Panc1 (cell line): ENCODE data around the gene FYN. TPM values are rescaled to one million over a fixed set of nuclear protein-coding genes. Genes with fewer than 3 reads are reported as not detected.
A peak's percentile ranks its signal among the peaks of the same experiment; 100 is the strongest.

Experiments
- ATAC-seq: fragments of 200-7000 bp; cut with Tn5 transposase; 2 replicates; pipeline ENCODE4 v1.9.1; 2020; ENCODE audit warnings: mild to moderate bottlenecking, moderate library complexity
- BruUV-seq: library from RNA; stranded (reverse); fragments of 400-500 nt; replicated peaks from 2 replicates; lab custom pipeline; 2021; lab: Mats Ljungman, UMichigan
- CTCF ChIA-PET: fragments of 300-600 bp; sonication (Branson Sonifier 250); formaldehyde crosslinking; loops from one replicate; lab custom pipeline; 2022; ENCODE audit warnings: antibody characterized with exemption; lab: Charles Lee
- POLR2A ChIA-PET: fragments of 300-600 bp; sonication (Branson Sonifier 250); formaldehyde crosslinking; loops from one replicate; lab custom pipeline; 2022; ENCODE audit warnings: antibody characterized with exemption; lab: Charles Lee
- DNase-seq: peaks from one replicate; pipeline ENCODE4 v3.0.0-alpha.2; 2010; ENCODE audit warnings: low read depth, low spot score
- H3K27ac ChIP-seq: 2 replicates; pipeline ENCODE4 v1.5.1; 2011; ENCODE audit warnings: mild to moderate bottlenecking, low read length, inconsistent platforms
- H3K27me3 ChIP-seq: fragments of 200-500 bp; sonication (Bioruptor generic); 2 replicates; pipeline ENCODE4 v1.6.0; 2014; ENCODE audit warnings: low read length, inconsistent platforms; ENCODE audit not compliant: control insufficient read depth, insufficient read depth
- H3K36me3 ChIP-seq: fragments of 200-500 bp; sonication (Bioruptor generic); 2 replicates; pipeline ENCODE4 v1.5.1; 2014; ENCODE audit warnings: inconsistent platforms, mild to moderate bottlenecking, low read length, moderate library complexity; ENCODE audit not compliant: control insufficient read depth, insufficient read depth
- H3K4me1 ChIP-seq: 2 replicates; pipeline ENCODE4 v1.5.1; 2011; ENCODE audit warnings: inconsistent platforms, mild to moderate bottlenecking, low read length, moderate library complexity; ENCODE audit not compliant: control insufficient read depth, insufficient read depth
- H3K4me3 ChIP-seq, 2 experiments: 2 replicates each; pipeline ENCODE4 v1.5.1; 2011 to 2012; ENCODE audit warnings: low read depth in 2 of 2, low read length in 2 of 2, mild to moderate bottlenecking in 2 of 2, inconsistent platforms in 1 of 2, moderate library complexity in 1 of 2
- H3K9me3 ChIP-seq: fragments of 200-500 bp; sonication (Bioruptor generic); 2 replicates; pipeline ENCODE4 v1.5.1; 2014; ENCODE audit warnings: low read depth, mild to moderate bottlenecking, inconsistent platforms, low read length, moderate library complexity; ENCODE audit not compliant: control insufficient read depth, insufficient read depth
- CTCF ChIP-seq: fragments of 450-650 bp; IDR thresholded peaks from 2 replicates; pipeline ENCODE4 v1.5.1; 2017; ENCODE audit warnings: mild to moderate bottlenecking
- POLR2AphosphoS5 ChIP-seq: IDR thresholded peaks from 2 replicates; pipeline ENCODE4 v1.6.1; 2012; ENCODE audit warnings: mild to moderate bottlenecking, low read depth, low read length, moderate library complexity
- REST ChIP-seq, 2 experiments: IDR thresholded peaks; 2 replicates each; pipeline ENCODE4 v1.6.1; 2011 to 2012; ENCODE audit warnings: low read depth in 2 of 2, control low read depth in 1 of 2, low read length in 1 of 2, mild to moderate bottlenecking in 1 of 2, moderate library complexity in 1 of 2; ENCODE audit not compliant: insufficient read depth in 1 of 2
- SIN3A ChIP-seq: IDR thresholded peaks from 2 replicates; pipeline ENCODE4 v1.6.1; 2012; ENCODE audit warnings: low read depth, mild to moderate bottlenecking, low read length, moderate library complexity, borderline replicate concordance; ENCODE audit not compliant: insufficient read depth
- TCF7L2 ChIP-seq: IDR thresholded peaks from 2 replicates; pipeline ENCODE4 v1.6.1; 2011; ENCODE audit warnings: mild to moderate bottlenecking, low read depth, low read length, inconsistent platforms
- in situ Hi-C: cut with HindIII; loops from 2 replicates; pipeline ENCODE4 v1.10.0; 2016; ENCODE audit warnings: low sequenced_read_pairs, low pct_unique_long_range_greater_than_20kb
- intact Hi-C: fragments of 100-400 bp; cut with micrococcal nuclease; formaldehyde crosslinking; loops from one replicate; pipeline ENCODE4 v1.10.0; 2022; ENCODE audit not compliant: unreplicated experiment
- total RNA-seq: library from RNA; stranded (reverse); gene quantifications from one replicate; pipeline ENCODE4 v1.2.1, GENCODE V29; 2021; ENCODE audit not compliant: unreplicated experiment

Gene FYN
- total RNA-seq, 1 experiment from 2014 or later: 4.2 TPM

GRCh38 chr6:111663692-111664564 is 209.3 kb downstream of the FYN start:
- Histone ChIP-seq H3K36me3 (no peaks in the 10 kb centered on the region), H3K27me3 (no peaks in the 10 kb centered on the region), H3K4me1 (peaks cover 14% of the 10 kb centered on the region), H3K4me3 (no peak overlapping the region), H3K9me3 (no peaks in the 10 kb centered on the region), H3K27ac (no peak overlapping the region)
- intact Hi-C loops (no loop called here), in situ Hi-C loops (no loop called here)
- POLR2A ChIA-PET: no interaction called here
- DNase-seq (no peak), ATAC-seq (no peak)
- TF ChIP-seq CTCF: no peak
- TF ChIP-seq POLR2AphosphoS5: no peak
- TF ChIP-seq SIN3A: no peak
- no peak for TF ChIP-seq REST (IDR thresholded peaks at IDR 0.05; ENCODE audit: insufficient read depth in 1 of 2, low read depth in 2 of 2, low read length in 1 of 2)
- no peak for TF ChIP-seq TCF7L2
- CTCF ChIA-PET: interaction anchor here (0.6 kb wide), 1 partner anchor 622 kb away, joined by 5 read pairs; no protein-coding TSS in a partner anchor
- no TSS peak for BruUV-seq

GRCh38 chr6:111662794-111663593 is 210.3 kb downstream of the FYN start:
- Histone ChIP-seq H3K27me3 (no peaks in the 10 kb centered on the region), H3K4me3 (no peak overlapping the region), H3K4me1 (peaks cover 14% of the 10 kb centered on the region), H3K36me3 (no peaks in the 10 kb centered on the region), H3K9me3 (no peaks in the 10 kb centered on the region), H3K27ac (no peak overlapping the region)
- no TSS peak for BruUV-seq
- POLR2A ChIA-PET: no interaction called here
- DNase-seq (no peak), ATAC-seq (peak; percentile 49)
- intact Hi-C loops: no loop called here
- TF ChIP-seq TCF7L2: peak; percentile 14; the same call in 1 of the 2 replicates
- no peak for TF ChIP-seq POLR2AphosphoS5
- CTCF ChIA-PET: no interaction called here
- in situ Hi-C loops: no loop called here
